Renal pelvis (tissue), 4 donors: ENCODE data around the gene SVOP. TPM values are rescaled to one million over a fixed set of nuclear protein-coding genes. Genes with fewer than 3 reads are reported as not detected.

Experiments
- DNase-seq: peaks from one replicate; pipeline ENCODE4 v3.0.0-alpha.2; 2013
- polyA plus RNA-seq, 3 donors: library from polyadenylated mRNA; unstranded; fragments of 120-200 nt; gene quantifications; one replicate each; pipeline ENCODE4 v1.2.1, GENCODE V29; 2013; ENCODE audit not compliant: insufficient read length in 3 of 3

The SVOP gene
- polyA plus RNA-seq, 3 donors = 0.04 to 0.16 (median 0.12) TPM

GRCh38 chr12:108935159-108935763 is 85.6 kb downstream of the SVOP start:
- DNase-seq = no peak

GRCh38 chr12:108933949-108934348 is 86.9 kb downstream of the SVOP start:
- no peak for DNase-seq

GRCh38 chr12:108930756-108931155 is 90.1 kb downstream of the SVOP start:
- no peak for DNase-seq

GRCh38 chr12:108930155-108930554 is 90.7 kb downstream of the SVOP start:
- DNase-seq = no peak

GRCh38 chr12:108928695-108929094 is 92.2 kb downstream of the SVOP start:
- DNase-seq = no peak

- DNase-seq = no peak
Measured at GRCh38 chr12:108922918-108923317, 98.0 kb downstream of the SVOP start.

GRCh38 chr12:108921946-108922345 is 98.9 kb downstream of the SVOP start:
- no peak for DNase-seq

- DNase-seq = no peak
Measured at GRCh38 chr12:108918960-108919642, 101.8 kb downstream of the SVOP start.

- DNase-seq = no peak
Measured at GRCh38 chr12:108918206-108918605, 102.7 kb downstream of the SVOP start.

- no peak for DNase-seq
Measured at GRCh38 chr12:108916336-108916735, 104.5 kb downstream of the SVOP start.

- no peak for DNase-seq
Measured at GRCh38 chr12:108915632-108916133, 105.2 kb downstream of the SVOP start.

- DNase-seq = no peak
Measured at GRCh38 chr12:108914121-108914531, 106.7 kb downstream of the SVOP start.

GRCh38 chr12:108912361-108912760 is 108.5 kb downstream of the SVOP start:
- DNase-seq = no peak

- no peak for DNase-seq
Measured at GRCh38 chr12:108911915-108912314, 109.0 kb downstream of the SVOP start.

- no peak for DNase-seq
Measured at GRCh38 chr12:108910336-108910735, 110.5 kb downstream of the SVOP start.

GRCh38 chr12:108907839-108908351 is 113.0 kb downstream of the SVOP start:
- no peak for DNase-seq

- DNase-seq = no peak
Measured at GRCh38 chr12:108906971-108907370, 113.9 kb downstream of the SVOP start.

- no peak for DNase-seq
Measured at GRCh38 chr12:108905725-108906124, 115.1 kb downstream of the SVOP start.

- no peak for DNase-seq
Measured at GRCh38 chr12:108899145-108899544, 121.7 kb downstream of the SVOP start.

- DNase-seq = no peak
Measured at GRCh38 chr12:108896817-108897216, 124.1 kb downstream of the SVOP start.

- DNase-seq = no peak
Measured at GRCh38 chr12:108896336-108896735, 124.5 kb downstream of the SVOP start.

GRCh38 chr12:108895220-108895802 is 125.6 kb downstream of the SVOP start:
- DNase-seq = no peak

- no peak for DNase-seq
Measured at GRCh38 chr12:108890208-108890607, 130.7 kb downstream of the SVOP start.
